ENCODE results near the gene CNP. TPM values are rescaled to one million over a fixed set of nuclear protein-coding genes. Genes with fewer than 3 reads are reported as not detected.

Gene CNP
- total RNA-seq, 2 experiments from 2014 or later, result 66.6 to 68.0 TPM

- ChIA-PET POLR2A (interaction anchor here (0.6 kb wide), 3 partner anchors 26 to 182 kb away, joined by 3 read pairs; no protein-coding TSS in a partner anchor), CTCF (no interaction called here)
- no peak for DNase-seq
- Mint-ChIP-seq H3K27me3 (no peaks in the 10 kb centered on the region), H3K4me1 (ENCODE audit: low read depth) (peaks cover 5% of the 10 kb centered on the region), H3K9me3 (no peaks in the 10 kb centered on the region), H3K27ac (peak overlapping the region; percentile 77), H3K4me3 (no peak overlapping the region), H3K36me3 (peaks cover 27% of the 10 kb centered on the region)
- intact Hi-C loops (cut with micrococcal nuclease), result no loop called here
Measured at GRCh38 chr17:41976142-41976768, 9.7 kb downstream of the CNP start.

- H3K4me3 Mint-ChIP-seq, result no peak overlapping the region
- no peak for DNase-seq
- ChIA-PET CTCF (interaction anchor here (1.2 kb wide), 1 partner anchor 15 kb away, joined by 4 read pairs; no protein-coding TSS in a partner anchor), POLR2A (interaction anchor here (0.6 to 1.6 kb wide), 3 partner anchors 14 to 155 kb away, joined by 3 read pairs; partner anchors contain the start of gene DNAJC7)
- intact Hi-C loops (cut with micrococcal nuclease), result no loop called here
- H3K4me1 Mint-ChIP-seq (ENCODE audit: low read depth), result no peaks in the 10 kb centered on the region
- H3K27ac Mint-ChIP-seq, result peak overlapping the region; percentile 16
- H3K36me3 Mint-ChIP-seq, result peaks cover 36% of the 10 kb centered on the region
- H3K9me3 Mint-ChIP-seq, result no peaks in the 10 kb centered on the region
- no peaks in the 10 kb centered on the region for H3K27me3 Mint-ChIP-seq
Measured at GRCh38 chr17:41977991-41978390, 11.4 kb downstream of the CNP start.

GRCh38 chr17:41982026-41982760 lies 15.6 kb downstream of the CNP start:
- DNase-seq, result no peak
- no peak overlapping the region for H3K4me3 Mint-ChIP-seq
- H3K27ac Mint-ChIP-seq, result no peak overlapping the region
- H3K9me3 Mint-ChIP-seq, result no peaks in the 10 kb centered on the region
- intact Hi-C loops (cut with micrococcal nuclease), result no loop called here
- ChIA-PET CTCF (no interaction called here), POLR2A (interaction anchor here (1.5 kb wide), 1 partner anchor 9 kb away, joined by 3 read pairs; no protein-coding TSS in a partner anchor)
- H3K36me3 Mint-ChIP-seq, result peaks cover 38% of the 10 kb centered on the region
- peaks cover 2% of the 10 kb centered on the region for H3K4me1 Mint-ChIP-seq (ENCODE audit: low read depth)
- no peaks in the 10 kb centered on the region for H3K27me3 Mint-ChIP-seq

GRCh38 chr17:41984454-41984853 lies 17.9 kb downstream of the CNP start:
- ChIA-PET POLR2A (no interaction called here), CTCF (interaction anchor here (0.8 to 1.6 kb wide), 2 partner anchors 21 to 24 kb away, joined by 3 to 4 read pairs; no protein-coding TSS in a partner anchor)
- intact Hi-C loops (cut with micrococcal nuclease), result no loop called here
- no peaks in the 10 kb centered on the region for H3K27me3 Mint-ChIP-seq
- no peak for DNase-seq
- H3K9me3 Mint-ChIP-seq, result no peaks in the 10 kb centered on the region
- H3K4me3 Mint-ChIP-seq, result no peak overlapping the region
- H3K27ac Mint-ChIP-seq, result no peak overlapping the region
- H3K4me1 Mint-ChIP-seq (ENCODE audit: low read depth), result peaks cover 8% of the 10 kb centered on the region
- H3K36me3 Mint-ChIP-seq, result peaks cover 51% of the 10 kb centered on the region

GRCh38 chr17:41985919-41986318 lies 19.3 kb downstream of the CNP start:
- DNase-seq, result no peak
- no peaks in the 10 kb centered on the region for H3K9me3 Mint-ChIP-seq
- H3K4me1 Mint-ChIP-seq (ENCODE audit: low read depth), result peaks cover 8% of the 10 kb centered on the region
- POLR2A ChIA-PET, result no interaction called here
- intact Hi-C loops (cut with micrococcal nuclease), result no loop called here
- H3K4me3 Mint-ChIP-seq, result no peak overlapping the region
- no peaks in the 10 kb centered on the region for H3K27me3 Mint-ChIP-seq
- H3K36me3 Mint-ChIP-seq, result peaks cover 48% of the 10 kb centered on the region
- CTCF ChIA-PET, result no interaction called here
- H3K27ac Mint-ChIP-seq, result no peak overlapping the region

- peaks cover 48% of the 10 kb centered on the region for H3K36me3 Mint-ChIP-seq
- POLR2A ChIA-PET, result no interaction called here
Measured at GRCh38 chr17:41986634-41987033, 20.0 kb downstream of the CNP start.

GRCh38 chr17:41987642-41988041 lies 21.0 kb downstream of the CNP start:
- H3K36me3 Mint-ChIP-seq, result peaks cover 42% of the 10 kb centered on the region
- no peaks in the 10 kb centered on the region for H3K9me3 Mint-ChIP-seq
- peak overlapping the region; percentile 66 for H3K27ac Mint-ChIP-seq
- H3K27me3 Mint-ChIP-seq, result no peaks in the 10 kb centered on the region
- H3K4me1 Mint-ChIP-seq (ENCODE audit: low read depth), result peaks cover 8% of the 10 kb centered on the region
- CTCF ChIA-PET, result interaction anchor here (1.1 kb wide), 1 partner anchor 25 kb away, joined by 3 read pairs; no protein-coding TSS in a partner anchor
- intact Hi-C loops (cut with micrococcal nuclease), result no loop called here
- DNase-seq, result peak; percentile 26
- no peak overlapping the region for H3K4me3 Mint-ChIP-seq
- POLR2A ChIA-PET, result no interaction called here

More at GRCh38 chr17:41986634-41987033, 20.0 kb downstream of the CNP start:
- H3K27me3 Mint-ChIP-seq, result no peaks in the 10 kb centered on the region
- CTCF ChIA-PET, result no interaction called here
- no peaks in the 10 kb centered on the region for H3K9me3 Mint-ChIP-seq
- peak overlapping the region; percentile 24 for H3K27ac Mint-ChIP-seq
- no peak overlapping the region for H3K4me3 Mint-ChIP-seq
- intact Hi-C loops (cut with micrococcal nuclease), result no loop called here
- peaks cover 8% of the 10 kb centered on the region for H3K4me1 Mint-ChIP-seq (ENCODE audit: low read depth)
- DNase-seq, result no peak

DNA sequence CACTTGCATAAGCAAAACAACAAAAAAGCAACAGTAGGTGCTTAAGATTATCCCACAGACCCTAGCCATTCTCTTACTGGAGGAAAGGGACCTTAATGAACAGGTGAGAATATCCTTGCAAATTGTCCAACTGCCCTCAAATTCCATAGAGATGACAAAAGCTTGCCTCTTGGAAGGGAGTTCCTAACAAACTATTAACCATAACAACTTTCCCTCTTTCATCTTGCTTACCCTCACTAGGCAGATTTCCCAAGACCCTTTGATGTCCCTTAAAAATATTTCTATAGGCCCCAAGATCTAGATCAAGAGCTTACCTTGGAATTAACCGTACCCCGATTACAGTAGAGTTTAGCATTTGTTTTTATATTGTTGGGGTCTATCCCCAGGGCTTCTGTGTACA lies 21.8 kb downstream of the CNP start:
- Mint-ChIP-seq H3K36me3 (peaks cover 43% of the 10 kb centered on the region), H3K9me3 (no peaks in the 10 kb centered on the region), H3K27ac (peak overlapping the region; percentile 47), H3K4me1 (ENCODE audit: low read depth) (peaks cover 8% of the 10 kb centered on the region), H3K4me3 (no peak overlapping the region), H3K27me3 (no peaks in the 10 kb centered on the region)
- ChIA-PET POLR2A (no interaction called here), CTCF (interaction anchor here (1.1 kb wide), 1 partner anchor 26 kb away, joined by 3 read pairs; no protein-coding TSS in a partner anchor)
- intact Hi-C loops (cut with micrococcal nuclease), result no loop called here
- no peak for DNase-seq

GRCh38 chr17:41989702-41990419 lies 23.3 kb downstream of the CNP start:
- no peak overlapping the region for H3K4me3 Mint-ChIP-seq
- DNase-seq, result no peak
- CTCF ChIA-PET, result no interaction called here
- peaks cover 8% of the 10 kb centered on the region for H3K4me1 Mint-ChIP-seq (ENCODE audit: low read depth)
- POLR2A ChIA-PET, result no interaction called here
- peaks cover 42% of the 10 kb centered on the region for H3K36me3 Mint-ChIP-seq
- no peak overlapping the region for H3K27ac Mint-ChIP-seq
- H3K27me3 Mint-ChIP-seq, result no peaks in the 10 kb centered on the region
- intact Hi-C loops (cut with micrococcal nuclease), result no loop called here
- no peaks in the 10 kb centered on the region for H3K9me3 Mint-ChIP-seq

DNA sequence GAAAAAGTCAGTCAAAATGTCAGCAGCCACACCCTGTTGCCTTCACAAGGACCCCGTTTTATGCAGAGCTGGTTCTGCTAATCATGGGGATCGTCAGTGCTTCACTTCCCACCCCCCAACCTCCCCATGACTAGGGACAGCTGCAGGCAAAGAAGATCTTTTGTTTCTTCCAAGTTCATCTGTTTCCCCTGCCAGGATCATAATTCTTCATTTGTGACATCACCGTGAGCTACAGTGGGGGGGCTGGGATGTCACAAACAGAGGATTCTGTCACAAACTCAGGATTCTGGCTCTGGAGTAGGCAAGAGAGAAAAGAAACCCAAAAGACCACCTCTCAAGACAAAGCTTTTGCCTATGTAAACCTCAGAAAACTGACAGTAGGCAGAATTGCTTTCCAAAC lies 26.0 kb downstream of the CNP start:
- Mint-ChIP-seq H3K4me1 (ENCODE audit: low read depth) (peaks cover 15% of the 10 kb centered on the region), H3K4me3 (no peak overlapping the region), H3K9me3 (no peaks in the 10 kb centered on the region), H3K27me3 (no peaks in the 10 kb centered on the region), H3K36me3 (peaks cover 43% of the 10 kb centered on the region), H3K27ac (no peak overlapping the region)
- ChIA-PET CTCF (interaction anchor here (0.8 kb wide), 1 partner anchor 28 kb away, joined by 3 read pairs; the partner anchor contains the start of gene NKIRAS2), POLR2A (no interaction called here)
- no peak for DNase-seq
- intact Hi-C loops (cut with micrococcal nuclease), result no loop called here

- peaks cover 46% of the 10 kb centered on the region for H3K36me3 Mint-ChIP-seq
- intact Hi-C loops (cut with micrococcal nuclease), result no loop called here
- peak overlapping the region; percentile 57 for H3K27ac Mint-ChIP-seq
- no peaks in the 10 kb centered on the region for H3K27me3 Mint-ChIP-seq
- ChIA-PET POLR2A (no interaction called here), CTCF (interaction anchor here (0.6 kb wide), 1 partner anchor 131 kb away, joined by 3 read pairs; the partner anchor contains the start of gene KLHL11)
- no peaks in the 10 kb centered on the region for H3K9me3 Mint-ChIP-seq
- DNase-seq, result no peak
- no peak overlapping the region for H3K4me3 Mint-ChIP-seq
- H3K4me1 Mint-ChIP-seq (ENCODE audit: low read depth), result peaks cover 11% of the 10 kb centered on the region
Measured at GRCh38 chr17:41996855-41997164, 30.2 kb downstream of the CNP start.

GRCh38 chr17:41998497-41998896 lies 31.9 kb downstream of the CNP start:
- Mint-ChIP-seq H3K4me1 (ENCODE audit: low read depth) (peaks cover 16% of the 10 kb centered on the region), H3K27me3 (no peaks in the 10 kb centered on the region), H3K4me3 (no peak overlapping the region), H3K27ac (no peak overlapping the region), H3K36me3 (peaks cover 39% of the 10 kb centered on the region), H3K9me3 (no peaks in the 10 kb centered on the region)
- DNase-seq, result no peak
- ChIA-PET POLR2A (no interaction called here), CTCF (no interaction called here)
- intact Hi-C loops (cut with micrococcal nuclease), result no loop called here

Measured in activated CD4-positive, alpha-beta memory T cell treated with anti-CD3 and anti-CD28 coated beads for 36 hours (primary cell).